H1 (cell line): ENCODE results near the gene OR4E2. TPM values are rescaled to one million over a fixed set of nuclear protein-coding genes. Genes with fewer than 3 reads are reported as not detected.

ENCODE experiments used
- CTCF ChIA-PET: fragments of 300-600 bp; sonication (Branson Sonifier 250); formaldehyde crosslinking; loops from one replicate; lab custom pipeline; 2021; ENCODE audit not compliant: partially characterized antibody; lab: Charles Lee
- POLR2A ChIA-PET: fragments of 300-600 bp; sonication (Branson Sonifier 250); formaldehyde crosslinking; loops from one replicate; lab custom pipeline; 2021; ENCODE audit warnings: inconsistent platforms; ENCODE audit not compliant: partially characterized antibody; lab: Charles Lee
- DNase-seq, 2 experiments: peaks; one replicate each; pipeline versions ENCODE4 v3.0.0 to v3.0.0-alpha.2; 2010 to 2022; ENCODE audit warnings: low spot score in 2 of 2, low read depth in 1 of 2, mixed read lengths in 1 of 2
- FAIRE-seq: peaks from 2 replicates; lab custom pipeline; 2011; peaks lifted over from hg19 to GRCh38; lab: Jason Lieb, UNC
- H2AFZ ChIP-seq: 2 replicates; pipeline ENCODE4 v1.8.1; 2012; ENCODE audit warnings: low read length, inconsistent platforms
- H2AK5ac ChIP-seq: 2 replicates; pipeline ENCODE4 v1.6.1; 2013; ENCODE audit warnings: low read depth, low read length
- H2BK120ac ChIP-seq: replicated peaks from 2 replicates; pipeline ENCODE3; 2013; ENCODE audit warnings: low read depth, low read length, inconsistent platforms
- H2BK12ac ChIP-seq: 2 replicates; pipeline ENCODE4 v1.6.1; 2013; ENCODE audit warnings: low read depth, low read length
- H2BK15ac ChIP-seq: 2 replicates; pipeline ENCODE4 v1.6.1; 2013; ENCODE audit warnings: low read length
- H2BK20ac ChIP-seq: 2 replicates; pipeline ENCODE4 v1.6.1; 2013; ENCODE audit warnings: low read length
- H2BK5ac ChIP-seq: 2 replicates; pipeline ENCODE4 v1.6.1; 2013; ENCODE audit warnings: low read depth, low read length
- H3K14ac ChIP-seq: 2 replicates; pipeline ENCODE4 v1.6.1; 2013; ENCODE audit warnings: inconsistent platforms; ENCODE audit not compliant: insufficient read length
- H3K18ac ChIP-seq: 2 replicates; pipeline ENCODE4 v1.6.1; 2013; ENCODE audit warnings: low read length; ENCODE audit errors: extremely low read depth
- H3K23ac ChIP-seq: 2 replicates; pipeline ENCODE4 v1.6.1; 2013; ENCODE audit warnings: inconsistent platforms; ENCODE audit not compliant: insufficient read length
- H3K23me2 ChIP-seq: 2 replicates; pipeline ENCODE4 v1.6.1; 2013; ENCODE audit warnings: low read depth, low read length
- H3K27ac ChIP-seq: 2 replicates; pipeline ENCODE4 v1.6.1; 2011; ENCODE audit warnings: low read depth, low read length, inconsistent platforms
- H3K27me3 ChIP-seq, 4 experiments: replicated peaks in 1 of 4; 1 replicate in 1 of 4; 2 replicates in 3 of 4; pipeline versions ENCODE4 v1.6.1 to v1.8.1; 2011 to 2013; ENCODE audit warnings: low read length in 3 of 4, mild to moderate bottlenecking in 3 of 4, inconsistent platforms in 2 of 4, mixed read lengths in 2 of 4, moderate library complexity in 1 of 4; ENCODE audit not compliant: control insufficient read depth in 3 of 4, insufficient read depth in 3 of 4; ENCODE audit errors: extremely low read depth in 1 of 4
- H3K36me3 ChIP-seq, 4 experiments: 2 replicates each; pipeline versions ENCODE4 v1.6.1 to v1.8.1; 2011 to 2013; ENCODE audit warnings: mild to moderate bottlenecking in 4 of 4, low read length in 3 of 4, moderate library complexity in 2 of 4, control low read depth in 1 of 4, inconsistent platforms in 1 of 4; ENCODE audit not compliant: insufficient read depth in 4 of 4, control insufficient read depth in 2 of 4
- H3K4ac ChIP-seq: replicated peaks from 2 replicates; pipeline ENCODE3; 2013; ENCODE audit warnings: low read length, low read depth, mixed read lengths, inconsistent platforms; ENCODE audit not compliant: insufficient read length
- H3K4me1 ChIP-seq, 4 experiments: replicated peaks in 1 of 4; 1 replicate in 1 of 4; 2 replicates in 3 of 4; pipeline versions ENCODE4 v1.6.1 to v1.8.1; 2011 to 2013; ENCODE audit warnings: low read length in 3 of 4, inconsistent platforms in 2 of 4, mixed read lengths in 1 of 4; ENCODE audit not compliant: insufficient read depth in 4 of 4, control insufficient read depth in 3 of 4
- H3K4me2 ChIP-seq, 2 experiments: 2 replicates each; pipeline versions ENCODE4 v1.6.1 to v1.8.1; 2011 to 2013; ENCODE audit warnings: low read depth in 2 of 2, low read length in 2 of 2, control low read depth in 1 of 2, inconsistent platforms in 1 of 2, mild to moderate bottlenecking in 1 of 2; ENCODE audit not compliant: insufficient read depth in 1 of 2
- H3K4me3 ChIP-seq, 4 experiments: fragments of 200-600, 300-600 bp in 1 of 4; sonication (generic), shearing (Covaris generic), sonication (Bioruptor Twin) in 1 of 4; 2 replicates each; pipeline versions ENCODE4 v1.5.1 to v1.8.1; 2011 to 2016; ENCODE audit warnings: low read length in 4 of 4, low read depth in 3 of 4, control low read depth in 2 of 4, inconsistent platforms in 2 of 4, mild to moderate bottlenecking in 2 of 4, mixed read lengths in 1 of 4, moderate library complexity in 1 of 4; ENCODE audit not compliant: insufficient read depth in 2 of 4; ENCODE audit errors: extremely low read depth in 1 of 4
- H3K56ac ChIP-seq: replicated peaks from 2 replicates; pipeline ENCODE3; 2013; ENCODE audit warnings: low read depth, mild to moderate bottlenecking, mixed read lengths, low read length, inconsistent platforms; ENCODE audit not compliant: insufficient read length
- H3K79me1 ChIP-seq: 2 replicates; pipeline ENCODE4 v1.6.1; 2013; ENCODE audit warnings: low read depth, low read length, control low read depth
- H3K79me2 ChIP-seq, 2 experiments: 2 replicates each; pipeline versions ENCODE4 v1.6.1 to v1.8.1; 2012 to 2013; ENCODE audit warnings: low read length in 2 of 2, mild to moderate bottlenecking in 2 of 2, inconsistent platforms in 1 of 2; ENCODE audit not compliant: insufficient read depth in 2 of 2, control insufficient read depth in 1 of 2
- H3K9ac ChIP-seq, 4 experiments: replicated peaks in 1 of 4; 1 replicate in 1 of 4; 2 replicates in 3 of 4; pipeline versions ENCODE4 v1.6.1 to v1.8.1; 2011 to 2013; ENCODE audit warnings: low read depth in 3 of 4, low read length in 3 of 4, control low read depth in 2 of 4, mild to moderate bottlenecking in 2 of 4, moderate library complexity in 2 of 4, inconsistent platforms in 1 of 4; ENCODE audit errors: extremely low read depth in 1 of 4
- H3K9me3 ChIP-seq, 2 experiments: 2 replicates each; pipeline versions ENCODE4 v1.6.1 to v1.8.1; 2012 to 2013; ENCODE audit warnings: mild to moderate bottlenecking in 2 of 2, moderate library complexity in 2 of 2, control low read depth in 1 of 2, inconsistent platforms in 1 of 2, low read depth in 1 of 2, low read length in 1 of 2, mixed read lengths in 1 of 2; ENCODE audit not compliant: insufficient read depth in 2 of 2
- H4K20me1 ChIP-seq, 2 experiments: replicated peaks in 1 of 2; 2 replicates each; pipeline versions ENCODE3 to v1.8.1; 2011 to 2013; ENCODE audit warnings: inconsistent platforms in 2 of 2, low read length in 2 of 2, mild to moderate bottlenecking in 1 of 2; ENCODE audit not compliant: insufficient read depth in 2 of 2, control insufficient read depth in 1 of 2
- H4K5ac ChIP-seq: 2 replicates; pipeline ENCODE4 v1.6.1; 2013; ENCODE audit warnings: low read length, low read depth, mixed read lengths, inconsistent platforms; ENCODE audit not compliant: insufficient read length
- H4K8ac ChIP-seq: 2 replicates; pipeline ENCODE4 v1.8.0; 2013; ENCODE audit warnings: mild to moderate bottlenecking, moderate library complexity, low read length, inconsistent platforms; ENCODE audit not compliant: insufficient read depth; ENCODE audit errors: extremely low read depth
- H4K91ac ChIP-seq: replicated peaks from 2 replicates; pipeline ENCODE3; 2013; ENCODE audit warnings: low read length, mixed read lengths, inconsistent platforms; ENCODE audit not compliant: insufficient read length
- HDAC6 ChIP-seq: IDR thresholded peaks from one replicate; pipeline ENCODE4 v1.7.1; 2012; ENCODE audit warnings: low read depth, mild to moderate bottlenecking, inconsistent platforms, low read length, moderate library complexity
- SP4 ChIP-seq: IDR thresholded peaks from 2 replicates; pipeline ENCODE4 v1.6.1; 2012; ENCODE audit warnings: low read length, inconsistent platforms
- WGBS, 2 experiments: shearing (Covaris generic) in 1 of 2; methylation state at CpG; one replicate each; pipeline versions ENCODE4 v1.1.6 to v1.1.7; 2013 to 2015; ENCODE audit warnings: low lambda C conversion rate in 2 of 2, mixed read lengths in 2 of 2, inconsistent platforms in 1 of 2, low coverage in 1 of 2, missing lambda C conversion rate in 1 of 2; ENCODE audit not compliant: insufficient replicate concordance in 2 of 2, insufficient coverage in 1 of 2, insufficient read length in 1 of 2; ENCODE audit errors: extremely low coverage in 1 of 2, missing lambda C conversion rate in 1 of 2; 5-methylcytosine and 5-hydroxymethylcytosine counted together
- polyA plus RNA-seq, 7 experiments: library from polyadenylated mRNA; depleted of rRNA in 3 of 7; stranded (reverse) in 5 of 7; unstranded in 2 of 7; fragments of >200 nt in 5 of 7; fragments of 200-250 nt in 2 of 7; gene quantifications; 1 replicate in 5 of 7; 2 replicates in 1 of 7; 4 replicates in 1 of 7; pipeline versions ENCODE4 v1.2.1 to v1.2.3, GENCODE V29; 2011 to 2013; ENCODE audit warnings: missing spikeins in 2 of 7, mixed read lengths in 2 of 7
- total RNA-seq: library from RNA; stranded (reverse); fragmentation: NEBNext Ultra II Directional; extraction: Animal tissue kit (Norgen Biotek cat#: 25700); gene quantifications from 2 replicates; pipeline ENCODE4 v1.2.1, GENCODE V29; 2021

Gene OR4E2
- total and polyA plus RNA-seq, 2 of the 8 experiments (the other 6 are each of a cell fraction or from before 2014, with no cell fraction given): not detected

DNA sequence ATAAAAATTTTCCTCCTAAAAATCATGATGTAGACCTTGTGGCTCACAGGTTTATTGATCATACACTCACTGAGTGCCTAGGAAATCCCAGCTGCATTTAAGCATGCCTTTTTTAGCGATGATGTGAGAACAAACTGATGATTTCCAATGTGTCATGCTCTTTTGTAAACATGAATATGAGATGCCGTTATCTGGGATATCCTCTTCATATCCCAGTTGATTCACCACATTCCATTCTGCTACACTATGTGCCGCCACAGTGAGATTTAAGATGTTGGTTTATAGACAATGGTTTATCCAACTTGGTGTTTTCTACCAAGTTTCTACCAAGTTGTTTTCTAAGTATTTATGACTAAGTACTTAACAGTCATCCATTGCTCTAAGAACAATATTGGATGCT, 14.7 kb downstream of the OR4E2 start:
- DNase-seq: no peak
- H2BK20ac ChIP-seq: no peak overlapping the region
- H3K27me3 ChIP-seq: no peaks in the 10 kb centered on the region; a peak in 1 of 7 replicates
- no peak overlapping the region for H2BK12ac ChIP-seq
- no peaks in the 10 kb centered on the region for H3K4me1 ChIP-seq
- no peak overlapping the region for H3K27ac ChIP-seq
- no peak overlapping the region for H3K9ac ChIP-seq
- H3K18ac ChIP-seq: no peak overlapping the region
- no peak overlapping the region for H3K23ac ChIP-seq
- H2AK5ac ChIP-seq: no peak overlapping the region
- CTCF ChIA-PET: no interaction called here
- WGBS, 2 experiments: 92% methylated on average over 3 of the region's 3 CpGs; no CpG with 5 or more reads in 1 of the 2 experiments
- H3K4me2 ChIP-seq: no peak overlapping the region
- no peaks in the 10 kb centered on the region for H3K23me2 ChIP-seq
- no peak overlapping the region for H4K5ac ChIP-seq
- H3K79me1 ChIP-seq: no peaks in the 10 kb centered on the region
- no peak overlapping the region for H2BK120ac ChIP-seq
- no peak overlapping the region for H2BK5ac ChIP-seq
- no peak overlapping the region for H3K56ac ChIP-seq
- no peak overlapping the region for H3K4ac ChIP-seq
- no peak overlapping the region for H2AFZ ChIP-seq
- no peaks in the 10 kb centered on the region for H3K9me3 ChIP-seq
- no peak overlapping the region for H2BK15ac ChIP-seq
- H3K36me3 ChIP-seq: no peaks in the 10 kb centered on the region
- no peaks in the 10 kb centered on the region for H4K20me1 ChIP-seq
- no peak overlapping the region for H3K14ac ChIP-seq
- no peak overlapping the region for H4K8ac ChIP-seq
- H3K79me2 ChIP-seq: peaks cover 0 to 3% of the 10 kb centered on the region in 2 experiments; a peak in 1 of 4 replicates
- no peak overlapping the region for H3K4me3 ChIP-seq
- no peak for FAIRE-seq
- POLR2A ChIA-PET: no interaction called here
- H4K91ac ChIP-seq: no peak overlapping the region
- TF ChIP-seq SP4: no peak
- TF ChIP-seq HDAC6: no peak
